GM21360 (cell line): ENCODE measurements around the gene TSHZ1.
"Not testable (repeated sequence)": the region's sequence is repeated elsewhere in the genome, so short reads cannot be mapped to it uniquely, and the experiment has no call there.

Experiments used
- ATAC-seq: cut with Tn5 transposase; IDR thresholded peaks from one replicate; pipeline ENCODE4 v1.9.1; 2021; ENCODE audit warnings: mild to moderate bottlenecking, moderate library complexity; ENCODE audit not compliant: unreplicated experiment

The TSHZ1 gene

GRCh38 chr18:75304678-75305557 is 94.3 kb downstream of the TSHZ1 start:
- ATAC-seq = no peak

- no peak for ATAC-seq
These were observed 95.4 kb downstream of the TSHZ1 start for GRCh38 chr18:75305984-75306383.

GRCh38 chr18:75307530-75307929 is 96.9 kb downstream of the TSHZ1 start:
- no peak for ATAC-seq

GRCh38 chr18:75309564-75309963 is 99.0 kb downstream of the TSHZ1 start:
- ATAC-seq = no peak

- ATAC-seq = no peak
These were observed 103.5 kb downstream of the TSHZ1 start for GRCh38 chr18:75314117-75314516.

GRCh38 chr18:75314606-75315005 is 104.0 kb downstream of the TSHZ1 start:
- no peak for ATAC-seq

- ATAC-seq = no peak
These were observed 105.6 kb downstream of the TSHZ1 start for GRCh38 chr18:75316223-75316622.

GRCh38 chr18:75316826-75317225 is 106.2 kb downstream of the TSHZ1 start:
- no peak for ATAC-seq

GRCh38 chr18:75317300-75317699 is 106.7 kb downstream of the TSHZ1 start:
- ATAC-seq = no peak

- no peak for ATAC-seq
These were observed 107.1 kb downstream of the TSHZ1 start for GRCh38 chr18:75317703-75318102.

- ATAC-seq = no peak
These were observed 109.3 kb downstream of the TSHZ1 start for GRCh38 chr18:75319905-75320304.

GRCh38 chr18:75320506-75320905 is 109.9 kb downstream of the TSHZ1 start:
- no peak for ATAC-seq

- ATAC-seq = no peak
These were observed 110.8 kb downstream of the TSHZ1 start for GRCh38 chr18:75321431-75321830.

- no peak for ATAC-seq
These were observed 111.6 kb downstream of the TSHZ1 start for GRCh38 chr18:75322206-75322605.

- ATAC-seq = no peak
These were observed 113.4 kb downstream of the TSHZ1 start for GRCh38 chr18:75323821-75324585.

GRCh38 chr18:75324686-75325257 is 114.2 kb downstream of the TSHZ1 start:
- ATAC-seq = no peak

GRCh38 chr18:75329753-75330152 is 119.2 kb downstream of the TSHZ1 start:
- ATAC-seq = not testable (repeated sequence)

GRCh38 chr18:75330308-75330707 is 119.7 kb downstream of the TSHZ1 start:
- ATAC-seq = no peak

- ATAC-seq = no peak
These were observed 124.3 kb downstream of the TSHZ1 start for GRCh38 chr18:75334869-75335268.

- ATAC-seq = no peak
These were observed 124.9 kb downstream of the TSHZ1 start for GRCh38 chr18:75335511-75335910.

GRCh38 chr18:75336767-75337166 is 126.2 kb downstream of the TSHZ1 start:
- ATAC-seq = no peak

- no peak for ATAC-seq
These were observed 126.8 kb downstream of the TSHZ1 start for GRCh38 chr18:75337348-75337747.
